ENCODE results near the gene TRIM64C.
"Not testable (repeated sequence)": the region's sequence is repeated elsewhere in the genome, so short reads cannot be mapped to it uniquely, and the experiment has no call there.

- TF ChIP-seq CTCF (IDR thresholded peaks at IDR 0.05; ENCODE audit: insufficient read depth, low read depth, low read length); EZH2 (IDR thresholded peaks at IDR 0.05; ENCODE audit: insufficient read depth, low read length): not testable (repeated sequence)
Observed at GRCh38 chr11:49028523-49028922, 30.4 kb downstream of the TRIM64C start, which contains the start of gene TRIM49B.

All from astrocyte (in vitro differentiated cells and primary cell).